ENCODE data around the gene TANC1.
A peak's percentile ranks its signal among the peaks of the same experiment; 100 is the strongest.
"Not testable (repeated sequence)": the region's sequence is repeated elsewhere in the genome, so short reads cannot be mapped to it uniquely, and the experiment has no call there.

Gene TANC1

DNA sequence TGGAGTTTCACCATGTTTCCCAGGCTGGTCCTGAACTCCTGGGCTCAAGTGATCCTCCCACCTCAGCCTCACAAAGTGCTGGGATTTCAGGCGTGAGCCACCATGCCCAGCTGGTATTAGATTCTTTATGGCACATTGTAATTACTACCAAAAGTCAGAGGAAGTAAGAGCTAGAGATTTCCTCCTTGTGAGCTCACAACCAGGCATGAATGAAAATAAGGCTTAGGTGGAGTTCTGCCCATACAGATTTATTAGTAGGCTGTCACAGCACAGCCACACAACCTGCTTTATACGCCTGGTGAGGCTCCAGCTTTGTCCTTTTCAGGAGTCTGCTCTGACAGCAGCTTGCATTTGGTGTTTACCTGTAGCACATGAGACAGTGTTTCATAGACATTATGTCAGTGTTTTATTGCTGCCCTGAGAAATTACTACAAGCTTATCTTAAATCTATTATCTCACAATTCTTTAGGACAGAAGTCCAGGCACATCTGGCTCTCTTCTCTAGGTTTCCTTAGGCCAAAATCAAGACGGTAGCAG is 156.6 kb downstream of the TANC1 start:
- DNase-seq = peak in 1 of 2 experiments; percentile 28

- DNase-seq = no peak
Observed at GRCh38 chr2:159125858-159126257, 157.4 kb downstream of the TANC1 start.

DNA sequence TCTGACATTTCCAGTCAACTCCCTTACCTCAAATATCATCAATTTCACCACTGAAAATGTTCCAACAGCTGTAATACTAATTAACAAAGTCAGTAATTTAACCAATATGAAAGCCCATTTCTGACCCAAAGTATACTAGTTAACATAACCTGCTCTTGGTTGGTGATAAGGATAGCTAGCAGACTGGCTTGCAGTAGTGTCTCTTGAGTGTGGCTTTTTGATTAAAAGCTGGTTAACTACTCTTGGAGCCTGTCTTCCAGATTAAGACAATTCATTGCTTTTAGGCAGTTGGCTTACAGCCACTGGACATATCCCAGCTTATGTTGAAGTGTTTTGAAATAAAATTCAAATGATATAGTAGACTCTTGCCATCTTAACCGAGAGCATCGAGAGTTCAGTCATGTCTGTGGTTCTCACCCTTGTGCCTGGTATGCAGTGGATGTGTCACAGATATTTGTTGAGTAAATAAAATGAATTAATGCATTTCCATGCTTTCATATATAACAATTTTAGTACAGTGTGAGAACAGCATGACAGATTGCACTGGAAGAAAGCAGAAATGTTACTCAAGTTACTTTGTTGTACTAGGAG is 158.1 kb downstream of the TANC1 start:
- no peak for DNase-seq

DNA sequence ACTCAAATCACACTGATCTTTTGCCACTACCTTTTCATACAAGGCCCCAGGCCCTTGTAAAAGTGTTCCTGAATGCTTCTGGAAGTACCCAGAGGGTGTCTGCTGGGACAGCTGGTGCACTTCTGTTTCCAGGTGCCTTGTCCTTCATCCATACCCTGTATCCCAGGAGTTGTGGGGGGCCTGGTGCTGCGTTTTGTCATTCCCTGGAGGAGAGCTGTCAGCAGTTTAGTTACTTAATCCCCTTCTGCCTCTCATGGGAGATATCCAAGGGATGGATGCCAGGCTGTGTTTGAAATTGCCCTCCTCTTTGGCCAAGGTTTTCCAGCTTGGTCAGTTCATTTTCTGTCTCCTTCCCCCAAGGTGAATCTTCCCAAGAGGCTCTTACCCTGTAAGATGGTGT is 159.8 kb downstream of the TANC1 start:
- no peak for DNase-seq

DNA sequence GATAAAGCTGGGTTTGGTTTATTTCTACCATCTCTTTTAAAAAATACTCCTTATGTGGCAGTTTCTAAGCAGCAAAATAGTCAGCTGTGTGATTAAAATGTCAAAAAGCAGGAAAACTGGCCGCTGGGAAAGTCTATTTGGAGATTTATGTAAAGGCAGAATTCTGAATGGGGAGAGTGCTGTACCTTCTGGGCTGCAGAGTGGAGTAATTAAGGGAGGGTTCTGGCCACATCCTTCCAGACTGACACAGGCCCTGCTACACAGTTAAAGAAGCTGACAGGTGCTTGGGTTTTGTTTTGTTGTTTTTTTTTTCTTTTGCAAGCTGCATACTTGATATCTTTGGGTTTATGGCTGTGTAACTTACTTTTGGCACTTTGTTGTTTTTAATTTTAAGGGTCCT is 160.8 kb downstream of the TANC1 start:
- DNase-seq = no peak

- DNase-seq = no peak
Observed at GRCh38 chr2:159129824-159130223, 161.4 kb downstream of the TANC1 start.

DNA sequence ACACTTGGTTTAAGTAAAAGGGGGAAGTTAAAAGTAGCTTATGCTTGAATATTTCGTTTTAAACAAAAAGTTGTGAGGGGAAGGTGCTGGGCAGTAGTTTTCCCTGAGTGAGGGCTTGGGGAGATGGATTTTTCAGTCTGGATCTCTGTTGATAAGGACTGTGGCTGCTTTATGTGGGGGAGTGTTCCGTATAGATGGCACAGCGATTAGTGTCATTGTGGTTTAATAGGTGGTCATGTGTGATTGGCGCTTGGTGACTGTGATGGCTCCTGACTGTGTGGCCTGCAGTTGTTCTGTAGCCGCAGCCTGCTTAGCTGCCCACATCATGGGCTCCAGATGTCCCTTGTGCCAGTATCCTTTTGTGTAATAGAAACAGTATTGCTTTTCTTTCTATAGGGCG is 161.9 kb downstream of the TANC1 start:
- DNase-seq = no peak

GRCh38 chr2:159131267-159131913 is 162.9 kb downstream of the TANC1 start:
- DNase-seq = no peak

DNA sequence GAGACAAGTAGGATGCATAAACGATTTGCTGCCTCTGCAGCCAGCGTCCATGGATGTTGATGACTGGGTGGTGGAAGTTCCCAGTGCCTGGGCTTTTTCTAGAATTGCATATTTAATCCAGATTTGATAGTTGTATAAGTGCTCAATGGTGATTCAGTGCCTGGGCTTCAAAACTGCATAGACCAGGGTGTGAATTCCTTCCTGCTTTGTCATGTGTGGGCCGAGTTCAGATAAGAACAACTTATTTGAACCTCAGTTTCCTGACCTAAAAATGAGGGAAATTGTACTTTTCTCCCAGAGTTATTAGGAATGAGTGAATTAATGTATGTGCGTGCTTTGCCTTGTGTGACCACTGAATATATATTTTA is 163.5 kb downstream of the TANC1 start:
- no peak for DNase-seq

- peak in 1 of 2 experiments; percentile 10 for DNase-seq
Observed at GRCh38 chr2:159133797-159134196, 165.4 kb downstream of the TANC1 start.

GRCh38 chr2:159134979-159135378 is 166.5 kb downstream of the TANC1 start:
- DNase-seq = no peak

- no peak for DNase-seq
Observed at GRCh38 chr2:159136391-159136790, 168.0 kb downstream of the TANC1 start.

- no peak for DNase-seq
Observed at GRCh38 chr2:159137511-159138241, 169.2 kb downstream of the TANC1 start.

DNA sequence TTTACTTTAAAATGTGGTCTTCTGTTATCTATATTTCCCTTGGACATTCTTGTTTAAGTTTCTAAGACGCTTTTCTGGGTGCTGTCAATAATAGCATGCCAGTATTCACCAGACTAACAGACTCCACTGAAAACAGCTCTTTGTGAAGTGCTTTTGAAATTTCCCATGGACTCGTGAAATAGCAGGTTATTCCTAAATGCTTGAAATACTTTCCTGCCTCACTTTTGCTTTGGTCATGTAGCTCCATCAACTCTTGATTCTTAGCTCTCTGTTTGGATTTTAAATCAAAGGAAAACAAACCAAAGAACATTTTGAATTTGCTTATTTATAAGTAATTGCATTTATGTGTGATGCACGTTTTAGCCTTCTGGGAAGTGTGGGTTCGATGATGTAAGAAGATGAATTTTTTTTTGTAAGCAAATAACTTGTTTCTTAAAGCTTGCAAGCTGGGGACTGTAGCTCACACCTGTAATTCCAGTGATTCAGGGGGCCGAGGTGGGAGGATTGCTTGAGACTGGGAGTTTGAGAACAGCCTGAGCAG is 170.3 kb downstream of the TANC1 start:
- no peak for DNase-seq

DNA sequence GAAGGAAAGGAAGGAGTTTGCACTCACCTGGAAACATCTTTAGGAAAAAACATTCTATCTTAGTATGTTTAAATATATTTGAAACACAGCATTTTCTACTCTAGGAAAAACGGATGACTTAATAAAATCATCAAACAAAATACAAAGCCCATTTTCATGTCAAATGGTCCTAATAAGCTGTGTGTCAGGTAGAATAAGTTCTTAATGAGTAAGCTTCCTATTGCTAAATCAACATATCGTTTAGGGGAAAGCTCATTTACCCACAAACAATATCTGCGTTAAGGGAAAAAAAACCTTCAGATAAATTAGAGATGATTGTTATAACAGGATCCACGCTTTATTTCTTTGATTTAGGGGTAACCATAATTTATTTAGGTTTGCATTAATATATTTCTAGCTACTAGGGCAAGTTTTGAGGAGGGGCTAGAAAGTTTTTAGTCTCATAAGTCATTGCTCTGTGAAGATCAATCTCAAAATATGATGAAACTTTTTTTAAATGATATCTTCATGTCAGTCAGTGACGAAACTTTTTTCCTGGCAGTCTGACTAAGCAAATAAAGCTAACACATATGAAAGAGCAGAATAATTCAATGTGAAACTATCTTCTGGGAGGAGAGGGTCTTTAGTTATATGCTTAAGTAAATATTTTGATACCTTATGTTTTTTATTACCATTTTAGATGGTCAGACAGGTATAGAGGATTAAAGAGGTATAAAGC is 170.9 kb downstream of the TANC1 start:
- DNase-seq = peak in 1 of 2 experiments; percentile 7

- peak; percentile 40 to 42 for DNase-seq
Observed at GRCh38 chr2:159140070-159140769, 171.8 kb downstream of the TANC1 start.

GRCh38 chr2:159140821-159141220 is 172.4 kb downstream of the TANC1 start:
- not testable (repeated sequence) for DNase-seq

DNA sequence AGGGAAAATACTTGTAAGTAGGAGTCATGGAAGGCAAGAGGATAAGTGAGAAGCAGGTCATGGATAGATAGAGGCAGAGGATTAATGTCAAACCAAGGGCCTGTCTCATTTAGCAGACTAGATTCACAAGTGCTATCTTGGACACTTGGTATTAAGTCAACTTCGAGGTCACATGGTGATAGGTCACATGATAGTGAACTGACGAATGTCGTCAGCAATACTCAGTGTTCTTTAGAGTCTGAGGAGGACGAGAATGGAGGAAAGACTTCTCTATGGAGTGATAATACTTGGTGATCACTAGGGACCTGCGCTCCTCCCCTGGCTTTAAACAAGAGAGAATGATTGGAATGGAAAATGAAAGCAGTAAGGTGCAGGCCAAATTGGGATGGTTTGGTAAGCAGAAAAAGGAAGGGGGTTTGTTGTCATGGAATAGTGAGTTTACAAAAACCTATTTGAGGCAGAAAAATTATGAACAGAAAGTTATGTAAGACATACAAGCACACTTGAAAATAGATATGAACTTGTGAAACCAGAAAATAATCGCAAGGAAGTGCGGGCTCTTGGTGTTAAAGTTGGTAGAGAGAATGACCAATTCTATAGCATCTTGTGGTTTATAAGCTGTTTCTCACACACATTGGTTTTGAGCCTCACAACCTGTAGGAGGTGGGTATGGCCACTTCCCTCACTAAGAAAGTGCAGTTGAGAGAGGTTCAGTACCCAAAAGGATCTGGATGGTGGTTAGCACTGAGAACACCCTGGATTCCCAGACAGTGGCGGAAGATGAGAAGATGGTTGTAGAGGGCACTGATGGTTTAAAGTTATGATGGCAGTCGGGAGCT is 176.6 kb downstream of the TANC1 start:
- no peak for DNase-seq

GRCh38 chr2:159145745-159146354 is 177.4 kb downstream of the TANC1 start:
- no peak for DNase-seq

DNA sequence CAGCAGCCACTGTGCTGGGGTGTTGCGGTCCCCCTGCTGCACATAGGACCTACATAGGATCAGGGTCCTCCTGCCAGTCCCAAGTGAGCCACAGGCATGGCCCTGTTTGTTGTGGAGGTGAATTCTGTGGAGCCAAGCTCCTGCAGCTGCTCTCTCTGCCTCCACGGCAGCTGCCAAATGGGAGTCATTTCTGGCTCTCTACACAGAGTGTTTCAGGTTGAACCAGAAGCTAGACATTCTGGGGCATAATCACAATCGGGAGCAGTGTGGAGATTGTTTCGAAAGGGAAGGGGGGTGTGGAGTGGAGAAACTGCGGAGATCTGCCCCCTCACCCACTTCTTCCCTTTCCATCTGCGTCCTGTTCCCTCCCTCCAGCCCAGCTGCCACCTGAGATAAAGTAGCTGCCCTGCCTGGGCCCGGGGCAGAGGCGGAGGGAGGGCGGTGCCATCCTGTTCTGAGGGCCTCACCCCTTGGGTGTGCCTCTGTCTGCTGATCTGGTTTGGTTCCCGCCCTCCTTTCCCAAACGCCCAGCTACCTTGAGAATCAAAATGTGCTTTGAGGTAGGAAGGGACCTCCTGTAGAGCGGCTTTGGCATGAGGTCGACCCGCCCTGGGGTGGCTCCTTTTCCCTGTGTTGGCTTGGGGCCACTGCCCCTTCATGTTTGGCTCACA is 178.7 kb downstream of the TANC1 start:
- no peak for DNase-seq

Measured in AML-193 (cell line).